ENCODE data around the gene NOX1.
"Not testable (repeated sequence)": the region's sequence is repeated elsewhere in the genome, so short reads cannot be mapped to it uniquely, and the experiment has no call there.

The NOX1 gene

DNA sequence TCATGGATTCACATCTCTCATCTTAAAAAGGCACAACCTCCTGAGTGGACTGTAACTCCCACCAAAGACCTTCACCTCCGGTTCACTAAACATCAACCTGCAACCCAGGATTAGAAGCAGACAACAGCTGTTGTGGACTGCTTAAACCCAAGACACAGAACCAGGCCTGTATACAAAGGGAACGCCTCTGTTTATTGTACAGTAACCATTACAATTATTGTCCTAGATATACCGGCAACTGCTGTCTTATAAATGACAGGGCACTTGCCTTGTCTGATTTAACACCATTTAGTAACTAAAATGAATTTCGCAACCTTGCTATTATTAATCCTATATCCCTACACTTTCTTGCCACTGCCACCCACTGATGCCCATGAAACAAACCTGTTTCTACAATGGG is 76.8 kb downstream of the NOX1 start:
- Histone ChIP-seq H3K27me3 (ENCODE audit: insufficient read depth, poor library complexity, severe bottlenecking) (no peaks in the 10 kb centered on the region), H3K9me3 (ENCODE audit: severe bottlenecking) (no peaks in the 10 kb centered on the region), H3K36me3 (ENCODE audit: low read depth) (no peaks in the 10 kb centered on the region), H3K27ac (ENCODE audit: poor library complexity, severe bottlenecking) (no peak overlapping the region), H3K4me3 (ENCODE audit: severe bottlenecking) (no peak overlapping the region), H3K4me1 (ENCODE audit: insufficient read depth, poor library complexity, severe bottlenecking) (no peaks in the 10 kb centered on the region)
- TF ChIP-seq, protein P1, sequence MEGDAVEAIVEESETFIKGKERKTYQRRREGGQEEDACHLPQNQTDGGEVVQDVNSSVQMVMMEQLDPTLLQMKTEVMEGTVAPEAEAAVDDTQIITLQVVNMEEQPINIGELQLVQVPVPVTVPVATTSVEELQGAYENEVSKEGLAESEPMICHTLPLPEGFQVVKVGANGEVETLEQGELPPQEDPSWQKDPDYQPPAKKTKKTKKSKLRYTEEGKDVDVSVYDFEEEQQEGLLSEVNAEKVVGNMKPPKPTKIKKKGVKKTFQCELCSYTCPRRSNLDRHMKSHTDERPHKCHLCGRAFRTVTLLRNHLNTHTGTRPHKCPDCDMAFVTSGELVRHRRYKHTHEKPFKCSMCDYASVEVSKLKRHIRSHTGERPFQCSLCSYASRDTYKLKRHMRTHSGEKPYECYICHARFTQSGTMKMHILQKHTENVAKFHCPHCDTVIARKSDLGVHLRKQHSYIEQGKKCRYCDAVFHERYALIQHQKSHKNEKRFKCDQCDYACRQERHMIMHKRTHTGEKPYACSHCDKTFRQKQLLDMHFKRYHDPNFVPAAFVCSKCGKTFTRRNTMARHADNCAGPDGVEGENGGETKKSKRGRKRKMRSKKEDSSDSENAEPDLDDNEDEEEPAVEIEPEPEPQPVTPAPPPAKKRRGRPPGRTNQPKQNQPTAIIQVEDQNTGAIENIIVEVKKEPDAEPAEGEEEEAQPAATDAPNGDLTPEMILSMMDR (IDR thresholded peaks at IDR 0.05; ENCODE audit: poor library complexity, severe bottlenecking): no peak
- DNase-seq (ENCODE audit: low spot score): no peak
- ATAC-seq (ENCODE audit: low read depth): no peak

DNA sequence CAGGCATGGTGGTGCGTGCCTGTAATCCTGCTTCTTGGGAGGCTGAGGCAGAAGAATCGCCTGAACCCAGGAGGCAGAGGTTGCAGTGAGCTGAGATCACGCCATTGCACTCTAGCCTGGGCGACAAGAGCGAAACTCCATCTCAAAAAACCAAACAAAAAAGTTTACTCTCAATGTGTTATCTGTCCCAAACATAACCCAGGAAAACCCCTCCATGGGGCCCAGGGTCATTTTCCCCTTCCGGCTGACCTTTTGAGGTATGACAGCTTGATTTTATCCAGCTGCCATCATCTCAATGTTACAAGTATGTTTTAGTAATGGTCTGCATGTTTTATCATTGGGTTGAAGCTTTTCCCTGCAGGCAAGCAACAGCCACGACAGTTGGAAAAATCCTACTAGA is 77.8 kb downstream of the NOX1 start:
- not testable (repeated sequence) for H3K9me3 ChIP-seq (ENCODE audit: severe bottlenecking); ATAC-seq (ENCODE audit: low read depth); DNase-seq (ENCODE audit: low spot score)

More for the DNA sequence above, 77.8 kb downstream of the NOX1 start:
- H3K4me1 ChIP-seq (ENCODE audit: insufficient read depth, poor library complexity, severe bottlenecking); H3K4me3 ChIP-seq (ENCODE audit: severe bottlenecking); H3K36me3 ChIP-seq (ENCODE audit: low read depth); H3K27me3 ChIP-seq (ENCODE audit: insufficient read depth, poor library complexity, severe bottlenecking); H3K27ac ChIP-seq (ENCODE audit: poor library complexity, severe bottlenecking): not testable (repeated sequence)
